SH-SY5Y (cell line): ENCODE results near the gene DIAPH1.

Source experiments
- GATA2 ChIP-seq: IDR thresholded peaks from 2 replicates; pipeline ENCODE4 v1.6.1; 2011; ENCODE audit warnings: mild to moderate bottlenecking, low read depth, low read length
- GATA3 ChIP-seq: IDR thresholded peaks from 2 replicates; pipeline ENCODE4 v1.6.1; 2011; ENCODE audit warnings: low read depth, mild to moderate bottlenecking, low read length, moderate library complexity

DNA sequence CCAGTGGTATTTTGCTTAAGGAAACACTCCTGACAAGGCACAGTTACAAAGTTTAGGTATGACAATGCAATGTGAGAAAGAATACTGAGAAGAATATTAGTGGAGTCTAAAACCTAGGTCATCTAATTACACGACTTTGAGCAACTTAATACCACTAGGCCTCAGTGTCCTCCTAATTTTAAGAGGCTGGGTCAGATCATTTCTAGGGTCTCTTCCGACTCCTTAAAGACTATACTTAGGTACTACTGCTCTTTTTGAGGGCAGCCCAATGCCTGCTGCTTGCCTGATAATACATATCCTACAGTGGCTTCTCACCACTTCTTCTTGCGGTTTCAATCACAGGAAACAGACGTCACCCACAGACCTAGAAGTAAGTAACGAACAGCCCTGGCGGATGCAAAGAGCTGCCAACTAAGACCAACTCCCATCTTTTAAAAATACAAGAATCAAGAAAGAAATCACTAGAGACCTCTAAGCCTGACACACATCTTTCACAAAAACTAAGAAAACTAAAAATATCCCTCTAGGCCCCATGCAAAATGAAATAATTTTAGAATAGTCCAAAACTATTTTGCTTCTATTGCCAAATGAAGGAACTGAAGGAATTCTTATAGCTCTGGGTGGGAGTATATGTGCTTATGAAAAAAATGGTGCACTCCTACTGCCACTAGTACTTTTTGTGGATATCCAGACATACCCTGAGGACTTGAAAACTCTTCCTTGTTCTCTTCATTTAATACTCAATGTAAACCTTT is 13.1 kb downstream of the DIAPH1 start:
- TF ChIP-seq GATA3 (no peak), GATA2 (no peak)
